Tongue (tissue), 2 donors: ENCODE data around the gene NECTIN4. TPM values are rescaled to one million over a fixed set of nuclear protein-coding genes. Genes with fewer than 3 reads are reported as not detected.
"Not testable (repeated sequence)": the region's sequence is repeated elsewhere in the genome, so short reads cannot be mapped to it uniquely, and the experiment has no call there.

Experiments
- DNase-seq: peaks from one replicate; pipeline ENCODE4 v3.0.0-alpha.2; 2015
- total RNA-seq: library from RNA; depleted of rRNA; stranded (reverse); fragments of >200 nt; gene quantifications from one replicate; pipeline ENCODE4 v1.2.3, GENCODE V29; 2014

The NECTIN4 gene
- 18.0 TPM for total RNA-seq

DNA sequence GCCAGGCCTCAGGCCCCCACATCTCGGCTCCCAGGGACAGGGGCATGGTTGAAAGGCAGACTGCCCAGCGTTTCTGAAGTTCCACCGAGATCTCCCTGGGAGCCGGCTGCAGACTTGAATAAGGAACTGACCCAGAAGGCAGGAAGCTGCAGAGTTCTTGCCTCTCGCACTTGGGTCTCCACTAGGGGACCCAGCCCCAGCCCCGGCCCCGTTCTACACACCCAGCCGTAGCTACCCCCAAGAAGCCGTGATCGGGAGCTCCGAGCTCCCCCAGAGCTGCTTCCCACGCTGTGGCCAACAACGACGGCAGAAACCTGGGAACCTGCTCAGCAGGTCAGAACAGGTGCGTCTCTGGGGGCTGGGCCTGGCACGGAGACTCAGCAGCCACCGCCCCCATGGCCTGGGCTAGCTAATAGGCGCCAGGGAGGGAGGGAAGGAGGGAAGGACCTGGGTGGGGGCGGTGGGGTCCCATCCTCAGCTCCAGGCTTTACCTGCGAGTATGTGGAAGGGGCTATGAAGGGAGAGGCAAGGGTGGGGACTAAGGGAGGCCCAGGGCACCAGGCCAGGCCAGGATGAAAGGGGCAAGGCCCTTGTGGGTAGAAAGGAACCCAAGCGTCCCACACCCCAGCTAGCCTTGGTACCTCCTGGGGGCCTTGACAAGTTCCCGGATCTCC, at the start of gene NECTIN4:
Gene NECTIN4, minus strand, starts transcription at position 308 of the 674 bp plus-strand sequence. Its CDS starts 262 bp downstream, at position 46.
- peak; percentile 45 for DNase-seq

DNA sequence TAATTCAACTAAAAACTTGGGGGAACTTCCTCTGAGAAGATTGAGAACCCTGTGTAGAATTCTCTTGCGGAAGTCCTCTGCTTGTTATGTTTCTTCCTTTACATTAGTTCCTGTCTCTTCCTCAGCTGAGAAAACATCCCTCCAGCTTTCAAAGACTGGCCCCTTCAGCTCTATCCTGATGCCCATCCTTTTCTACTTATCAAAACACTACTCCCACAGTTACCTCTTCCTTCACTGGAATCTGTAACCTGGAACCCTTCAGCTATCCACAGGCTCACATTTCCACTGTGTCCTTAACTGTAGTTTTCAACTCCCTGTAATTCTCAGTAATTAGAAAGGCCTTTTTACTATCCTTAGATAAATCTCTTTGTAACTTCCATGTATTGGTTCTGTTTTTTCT, 49.1 kb upstream of the NECTIN4 start:
- no peak for DNase-seq

DNA sequence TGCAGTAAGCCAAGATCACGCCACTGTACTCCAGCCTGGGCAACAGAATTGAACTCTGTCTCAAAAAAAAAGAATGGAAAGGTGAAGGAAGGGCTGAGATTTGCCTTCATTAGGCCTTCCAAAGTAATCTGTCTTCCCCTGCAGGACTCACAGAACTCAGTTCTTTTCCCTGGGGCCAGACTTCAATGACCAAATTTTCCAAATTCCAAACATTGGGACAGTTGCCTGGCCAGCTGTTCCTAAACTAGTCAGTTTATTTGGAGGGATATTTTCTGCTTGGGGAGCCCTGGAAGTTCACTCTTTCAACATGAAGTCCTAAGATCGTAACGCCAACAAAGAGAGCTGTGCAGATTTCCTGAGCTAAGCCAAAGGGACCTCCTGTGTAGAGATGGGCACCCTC, 48.5 kb upstream of the NECTIN4 start:
- DNase-seq = peak; percentile 30

DNA sequence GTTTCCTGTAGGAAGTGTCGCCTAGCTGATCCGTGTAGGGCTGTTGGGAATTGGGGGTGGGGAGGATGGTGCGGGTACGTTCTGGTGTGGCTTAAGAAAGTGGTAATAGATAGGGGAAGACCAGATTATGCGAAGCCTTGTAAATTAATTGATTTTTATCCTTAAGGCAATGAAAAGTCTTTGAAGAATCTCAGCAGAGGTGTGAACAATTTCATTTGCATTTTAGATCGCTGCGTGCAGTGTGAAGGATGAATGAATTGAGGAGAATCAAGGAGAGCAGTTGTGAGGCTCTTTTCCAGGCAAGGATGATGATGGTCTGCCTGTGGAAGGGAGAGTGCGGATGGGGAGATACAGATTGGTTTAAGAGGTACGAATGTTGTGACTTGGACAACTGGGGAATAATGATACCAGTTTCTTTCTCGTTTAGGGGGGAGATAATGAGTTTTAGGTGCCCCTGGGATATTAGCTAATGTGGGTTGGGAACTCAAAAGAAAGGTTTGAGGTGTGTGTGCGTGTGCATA, 43.9 kb upstream of the NECTIN4 start:
- no peak for DNase-seq

DNA sequence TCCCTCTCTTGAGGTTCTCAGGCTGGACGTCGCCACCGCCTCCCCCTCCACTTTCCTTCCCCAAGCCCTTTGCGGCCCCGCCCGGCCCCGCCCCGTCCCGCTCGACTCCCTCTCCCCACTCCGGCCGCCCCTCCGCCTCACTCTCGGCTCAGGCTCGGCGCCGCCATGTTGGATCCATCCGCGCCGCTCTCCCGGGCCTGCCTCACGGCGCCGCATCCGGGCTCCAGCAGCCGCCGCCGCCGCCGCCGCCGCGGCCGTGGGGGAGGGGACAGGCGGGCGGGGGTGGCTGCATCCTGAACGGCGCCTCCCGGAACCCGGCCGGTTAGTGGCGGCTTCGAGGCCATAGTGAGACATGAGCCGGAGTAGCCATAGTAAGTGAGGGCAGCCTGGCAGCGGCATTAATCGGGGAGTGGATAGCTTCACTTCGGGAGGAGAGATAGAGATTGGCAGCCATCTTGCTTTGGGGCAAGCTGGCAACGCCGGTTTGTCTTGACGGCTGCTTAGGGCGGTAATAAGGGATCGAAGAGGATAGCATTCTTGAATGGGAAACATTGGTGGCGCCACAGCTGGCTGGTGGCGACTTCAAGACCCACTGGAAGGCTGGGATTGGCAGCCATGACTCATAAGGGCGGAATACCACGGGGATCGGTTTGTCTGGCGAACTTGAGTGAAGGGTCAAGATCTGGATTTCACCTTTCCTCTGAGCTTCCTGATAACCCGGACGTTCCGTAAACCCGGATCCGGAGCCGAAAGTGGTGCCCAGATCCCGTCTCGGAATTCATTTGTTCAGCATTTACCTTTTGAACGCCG, 43.3 kb upstream of the NECTIN4 start, which contains the start of gene DEDD:
Gene DEDD, minus strand, starts transcription at position 258 of the 810 bp plus-strand sequence. CDS start 8,205 bp downstream, outside the sequence.
- peak; percentile 98 for DNase-seq

DNA sequence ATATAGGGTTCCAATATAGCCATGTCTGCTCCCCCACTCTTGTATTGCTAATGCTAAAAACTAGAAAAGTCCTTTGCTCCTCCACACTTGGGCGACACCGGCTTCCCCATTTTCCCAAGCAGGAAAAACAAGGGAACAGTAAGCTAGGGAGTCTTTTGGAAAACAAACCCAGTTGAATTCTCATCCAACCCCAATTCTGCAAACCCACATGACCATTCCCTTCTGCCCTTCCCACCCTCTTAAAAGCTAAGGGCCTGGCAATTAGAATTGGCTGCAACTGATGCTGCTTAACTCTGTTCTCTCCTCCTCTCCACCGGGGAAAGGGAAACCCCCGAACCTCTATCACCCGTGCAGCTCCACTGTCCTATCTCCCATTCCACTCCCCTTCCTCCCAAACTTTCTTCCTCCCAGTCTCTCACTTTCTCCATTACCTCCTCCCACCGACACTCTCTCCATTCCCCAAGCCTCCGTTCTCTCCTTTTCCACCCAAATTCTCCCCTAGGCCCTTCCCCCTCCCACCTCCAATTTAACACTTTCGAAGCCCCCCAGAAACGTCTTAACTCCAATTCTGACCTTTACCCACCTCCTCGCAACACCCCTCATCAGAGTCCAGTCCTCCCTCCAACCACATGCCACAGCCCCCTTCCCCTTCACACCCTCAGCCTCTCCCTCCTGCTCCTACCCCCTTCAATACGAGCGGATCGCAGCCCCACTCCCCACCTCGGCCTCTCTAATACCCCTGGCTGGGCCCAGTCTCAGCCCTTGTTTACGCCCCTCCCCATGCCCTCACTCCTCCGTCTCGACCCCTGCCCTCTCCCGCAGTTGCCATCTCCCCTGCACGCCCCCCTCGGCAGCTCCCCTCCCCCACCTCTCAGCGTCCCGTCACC, 42.4 kb upstream of the NECTIN4 start:
- peak; percentile 51 for DNase-seq

DNA sequence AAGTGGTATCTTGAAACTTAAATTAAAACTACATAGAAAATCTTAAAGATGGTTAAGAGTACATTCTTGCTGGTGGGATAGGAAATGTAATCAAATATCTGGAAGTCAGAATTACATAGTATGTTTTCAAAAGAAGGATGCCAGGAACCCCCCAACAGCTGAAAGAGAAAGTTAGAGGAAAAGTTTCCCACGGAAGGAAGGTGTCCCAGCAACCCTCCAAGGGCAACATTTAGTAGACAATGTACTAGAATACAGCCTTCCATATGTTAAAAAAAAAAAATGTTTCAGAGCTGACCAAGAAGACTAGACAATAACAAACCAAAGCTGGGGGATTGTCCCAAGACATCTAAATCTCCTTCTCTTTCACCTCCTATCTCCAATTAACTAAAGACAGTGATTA, 40.9 kb upstream of the NECTIN4 start:
- DNase-seq = no peak

DNA sequence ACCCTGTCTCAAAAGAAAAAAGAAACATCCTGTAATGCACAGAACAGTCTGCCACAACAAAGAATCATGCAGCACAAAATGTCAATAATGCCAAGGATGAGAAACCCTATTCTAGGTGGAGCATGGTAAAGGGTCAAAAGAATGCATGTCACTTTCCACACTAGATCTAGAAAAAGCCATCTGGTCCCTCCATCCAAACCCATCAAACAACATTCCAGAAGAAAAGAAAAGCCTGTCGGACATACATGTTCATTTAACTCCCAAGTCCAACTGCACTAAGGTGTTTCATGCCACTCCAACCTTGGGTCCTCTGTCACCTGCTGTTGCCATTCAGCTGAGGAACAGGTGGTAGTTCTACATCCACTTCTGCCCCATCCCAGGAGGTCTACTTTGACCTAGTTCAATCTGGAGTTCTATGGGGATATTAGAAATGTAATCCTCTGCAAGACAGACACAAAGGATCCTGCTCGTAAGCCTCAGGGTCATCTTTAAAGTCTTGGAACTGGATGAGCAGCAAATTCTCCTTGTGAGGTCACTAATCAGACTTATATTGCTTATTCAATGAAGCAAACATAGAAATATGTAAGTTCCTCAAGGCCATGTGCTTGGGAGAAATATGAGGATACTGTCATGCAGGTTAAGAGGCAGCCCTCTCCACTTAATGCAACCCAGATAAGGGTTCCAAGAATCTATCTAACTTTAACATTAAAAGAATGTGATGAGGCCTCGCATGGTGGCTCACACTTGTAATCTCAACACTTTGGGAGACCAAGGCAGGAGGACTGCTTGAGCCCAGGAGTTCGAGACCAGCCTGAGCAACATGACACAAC, 39.4 kb upstream of the NECTIN4 start:
- DNase-seq = peak; percentile 59

DNA sequence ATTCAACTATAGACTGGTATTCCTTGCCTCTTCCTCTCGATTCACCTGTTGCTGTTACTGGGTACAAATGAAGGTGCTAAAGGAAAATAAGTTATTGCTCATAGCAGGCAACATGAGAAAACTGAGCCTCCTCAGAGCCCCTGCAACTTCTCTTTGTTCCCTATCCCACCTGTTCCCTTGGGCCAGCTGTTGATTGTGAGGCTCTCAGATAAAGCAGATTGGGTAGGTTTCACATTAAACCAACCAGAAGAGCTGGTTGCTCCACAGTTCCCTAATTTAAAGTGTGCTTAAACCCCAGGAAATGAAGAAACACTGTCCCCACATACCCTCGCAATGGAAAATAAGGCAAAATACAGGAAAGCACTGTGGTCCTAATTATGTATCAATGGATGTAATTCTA, 38.3 kb upstream of the NECTIN4 start:
- DNase-seq = no peak

DNA sequence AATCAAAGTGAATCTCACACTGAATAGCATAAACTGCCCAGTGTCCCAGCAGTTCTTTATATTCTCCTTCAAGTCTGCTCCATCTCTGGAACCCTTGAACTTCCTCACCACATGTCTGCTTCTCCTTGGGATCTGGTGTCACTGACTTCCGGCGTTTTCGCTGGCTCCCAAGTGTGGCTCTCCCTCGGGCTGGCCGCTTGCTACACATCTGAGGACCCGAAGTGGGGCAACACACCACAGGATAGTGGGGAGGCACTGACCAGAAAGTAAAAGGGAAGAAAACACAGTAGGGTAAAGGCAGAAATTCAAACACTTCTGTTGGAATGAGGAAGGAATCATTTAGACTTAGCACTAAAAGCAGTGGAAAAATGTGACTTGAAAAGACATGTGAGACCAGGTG, 33.6 kb upstream of the NECTIN4 start:
- no peak for DNase-seq

DNA sequence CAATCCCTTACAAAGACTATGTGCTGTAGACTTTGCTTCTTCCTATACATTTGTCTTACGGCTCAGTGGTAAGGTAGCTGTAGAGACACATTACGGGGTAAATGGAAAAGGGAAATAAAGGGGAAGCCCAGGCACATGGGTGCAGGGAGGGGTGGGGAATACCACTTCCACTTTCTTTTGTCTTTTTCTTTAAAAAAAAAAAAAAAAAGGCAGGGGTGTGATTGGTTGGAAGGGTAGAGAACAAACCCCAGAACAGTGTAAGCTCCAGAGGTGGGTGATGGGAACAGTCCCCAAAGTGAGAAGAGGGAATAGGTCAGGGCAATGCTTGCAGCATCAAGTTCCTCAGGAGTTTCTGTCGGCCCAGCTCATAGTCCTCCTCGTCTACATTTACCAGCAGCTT, 32.5 kb upstream of the NECTIN4 start:
- DNase-seq = no peak

DNA sequence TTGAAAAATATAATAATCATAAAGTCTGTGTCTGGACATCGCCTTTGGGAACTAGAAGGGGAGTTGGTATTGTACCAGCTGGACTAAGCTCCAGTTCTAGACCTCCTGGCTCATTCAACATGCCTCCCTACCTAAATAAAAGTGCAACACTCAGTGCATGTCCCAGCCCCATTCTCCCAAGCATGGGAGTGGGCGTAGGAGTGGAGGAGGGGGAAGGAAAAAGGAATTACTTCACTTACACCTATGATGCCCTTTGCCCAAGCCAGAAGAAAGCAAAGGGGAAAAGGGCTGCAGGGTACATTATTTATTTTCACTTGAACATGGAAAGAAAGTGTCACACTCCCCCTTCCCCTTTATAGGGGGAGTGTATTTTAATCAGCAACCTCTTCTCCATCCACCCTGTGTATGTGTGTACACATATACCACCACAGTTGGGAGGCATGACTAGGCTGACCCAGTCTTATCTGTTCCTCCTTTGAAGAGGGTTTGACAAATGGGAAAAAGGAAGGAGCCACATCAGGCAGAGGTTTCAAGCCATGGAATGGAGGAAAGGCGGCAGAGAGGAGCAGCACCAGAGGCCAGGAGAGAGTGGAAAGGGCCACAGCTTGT, 31.8 kb upstream of the NECTIN4 start:
- DNase-seq = no peak

DNA sequence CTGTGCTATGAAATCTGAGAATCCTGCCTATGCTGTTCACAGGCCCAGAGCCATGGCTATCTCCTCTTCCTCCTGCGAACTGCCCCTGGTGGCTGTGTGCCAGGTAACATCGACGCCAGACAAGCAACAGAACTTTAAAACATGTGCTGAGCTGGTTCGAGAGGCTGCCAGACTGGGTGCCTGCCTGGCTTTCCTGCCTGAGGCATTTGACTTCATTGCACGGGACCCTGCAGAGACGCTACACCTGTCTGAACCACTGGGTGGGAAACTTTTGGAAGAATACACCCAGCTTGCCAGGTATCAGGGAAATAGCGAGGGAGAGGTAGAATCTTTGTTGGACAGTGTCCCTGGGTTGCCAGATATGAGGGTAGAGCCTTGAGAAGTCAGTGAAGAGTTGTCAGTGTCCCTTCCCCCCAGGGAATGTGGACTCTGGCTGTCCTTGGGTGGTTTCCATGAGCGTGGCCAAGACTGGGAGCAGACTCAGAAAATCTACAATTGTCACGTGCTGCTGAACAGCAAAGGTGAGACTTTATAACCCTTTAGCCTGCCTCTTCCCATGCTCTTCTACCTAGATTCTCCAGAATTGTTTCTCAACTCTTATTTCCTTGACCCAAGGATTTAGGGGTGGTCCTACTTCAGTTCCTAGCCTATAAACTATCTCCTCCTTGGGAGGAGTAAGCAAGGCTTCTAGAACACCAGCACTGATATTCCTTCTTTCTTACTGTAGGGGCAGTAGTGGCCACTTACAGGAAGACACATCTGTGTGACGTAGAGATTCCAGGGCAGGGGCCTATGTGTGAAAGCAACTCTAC, 29.9 kb upstream of the NECTIN4 start:
- DNase-seq = peak; percentile 71

DNA sequence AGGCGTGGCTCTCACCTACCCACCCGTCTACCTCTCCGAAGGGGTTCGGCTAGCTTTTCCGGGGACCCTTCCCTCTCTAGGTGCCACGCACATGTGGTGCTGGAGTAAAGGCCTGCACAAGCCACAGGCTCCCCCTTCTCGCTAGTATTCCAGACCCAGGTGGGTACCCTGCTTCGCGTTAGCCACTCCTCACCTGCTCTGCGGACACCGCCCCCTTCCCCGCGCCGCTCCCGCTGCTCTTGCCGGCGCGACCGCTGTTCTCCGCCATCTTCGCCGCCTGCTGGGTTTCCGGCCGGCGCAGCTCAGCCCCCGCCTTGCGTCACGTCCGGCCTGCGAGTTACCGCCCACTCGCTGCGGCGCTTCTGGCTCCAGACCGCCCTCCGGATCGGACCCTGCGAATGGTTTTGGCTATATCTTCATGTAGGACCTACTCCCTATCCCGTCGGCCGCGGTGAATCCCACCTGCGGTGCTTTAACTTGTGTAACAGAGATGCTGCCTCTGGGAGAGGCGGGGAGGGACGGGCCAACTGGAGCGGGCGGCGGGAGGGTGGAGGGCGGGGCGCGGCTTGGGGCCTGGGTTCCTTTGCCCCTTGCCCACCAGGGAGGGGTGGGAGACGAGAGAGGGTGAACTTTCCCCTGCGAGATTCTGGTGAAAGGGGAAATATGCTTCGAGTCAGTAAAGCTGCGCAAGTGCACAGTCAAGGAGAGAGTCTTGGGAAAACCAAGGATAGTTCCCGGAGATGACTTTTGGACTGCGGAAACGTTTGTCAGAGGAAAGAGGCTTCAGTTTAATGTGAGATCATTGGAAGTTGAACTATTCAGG, 28.6 kb upstream of the NECTIN4 start, which contains the start of the genes NIT1 and PFDN2:
Gene NIT1, plus strand, starts transcription at position 347 of the 823 bp plus-strand sequence. Its CDS starts 72 bp downstream, at position 419.
Gene PFDN2, minus strand, starts transcription at position 279 of the 823 bp plus-strand sequence. Its CDS starts 11 bp downstream, at position 268.
- DNase-seq = peak; percentile 95

DNA sequence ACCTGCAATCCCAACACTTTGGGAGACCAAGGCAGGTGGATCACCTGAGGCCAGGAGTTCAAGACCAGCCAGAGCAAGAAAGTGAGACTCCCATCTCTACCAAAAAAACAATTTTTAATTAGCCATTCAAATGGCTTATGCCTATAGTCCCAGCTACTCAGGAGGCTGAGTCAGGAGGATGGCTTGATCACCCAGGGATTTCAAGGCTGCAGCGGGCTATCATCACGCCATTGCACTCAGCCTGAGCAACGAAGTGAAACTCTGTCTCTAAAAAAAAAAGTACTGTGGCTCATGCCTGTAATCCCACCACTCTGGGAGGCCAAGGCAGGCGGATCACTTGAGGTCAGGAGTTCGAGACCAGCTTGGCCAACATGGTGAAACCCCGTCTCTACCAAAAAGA, 26.6 kb upstream of the NECTIN4 start:
- not testable (repeated sequence) for DNase-seq

DNA sequence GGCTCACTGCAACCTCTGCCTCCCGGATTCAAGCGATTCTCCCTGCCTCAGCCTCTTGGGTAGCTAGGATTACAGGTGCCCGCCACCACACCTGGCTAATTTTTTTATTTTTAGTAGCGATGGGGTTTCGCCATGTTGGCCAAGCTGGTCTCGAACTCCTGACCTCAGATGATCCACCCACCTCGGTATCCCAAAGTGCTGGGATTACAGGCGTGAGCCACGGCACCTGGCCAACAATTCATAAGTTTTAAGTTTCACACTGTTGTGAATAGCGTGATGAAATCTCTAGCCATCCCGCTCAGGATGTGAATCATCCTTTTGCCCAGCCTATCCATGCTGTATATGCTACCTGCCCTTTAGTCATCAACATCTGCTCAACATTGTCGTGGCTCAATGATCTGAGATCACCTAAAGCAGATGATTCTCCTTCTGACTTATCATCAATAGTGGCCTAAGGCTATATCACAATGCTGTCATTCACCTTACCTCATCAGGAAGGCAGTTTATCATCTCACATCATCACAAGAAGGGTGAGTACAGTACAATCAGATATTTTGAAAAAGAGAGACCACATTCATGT, 25.9 kb upstream of the NECTIN4 start:
- no peak for DNase-seq

DNA sequence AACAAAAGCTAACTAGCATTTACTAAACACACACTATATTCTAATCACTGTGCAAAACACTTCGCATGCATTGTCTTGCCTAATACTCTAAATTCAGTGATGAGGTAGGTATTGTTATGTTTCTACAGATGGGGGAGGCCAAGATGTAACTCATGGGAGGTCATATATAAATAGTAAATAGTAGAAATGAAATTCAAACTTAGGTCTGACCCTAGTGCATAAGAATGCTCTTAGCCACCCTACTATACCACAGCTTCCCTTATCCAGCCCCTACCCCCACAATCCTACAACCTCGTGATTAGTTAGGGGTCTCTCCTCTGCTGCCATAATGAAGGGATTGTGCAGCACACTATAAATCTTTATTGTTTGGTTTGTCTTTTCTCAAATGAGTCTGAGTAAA, 25.2 kb upstream of the NECTIN4 start:
- DNase-seq = no peak

DNA sequence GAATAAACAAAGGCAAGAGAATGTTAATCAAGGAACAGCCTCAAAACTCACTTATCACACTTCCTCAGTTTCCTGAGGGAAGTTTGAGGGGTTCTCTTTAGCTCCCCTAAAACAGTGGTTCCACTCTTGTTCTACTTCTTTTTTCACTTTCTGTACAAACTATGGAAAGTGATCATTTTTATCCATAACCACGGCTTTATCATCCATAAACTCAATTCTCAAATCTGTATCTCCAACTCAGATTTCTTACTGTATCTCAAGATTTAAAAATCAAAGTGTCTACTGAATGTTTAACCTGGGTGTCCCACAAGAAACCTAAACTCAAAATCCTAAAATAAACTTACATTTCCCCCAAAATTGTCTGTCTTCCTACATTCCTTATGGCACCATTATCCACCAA, 24.6 kb upstream of the NECTIN4 start:
- no peak for DNase-seq
